Spleen (tissue), 7 donors: ENCODE results near the gene NUTM2D.
"Not testable (repeated sequence)": the region's sequence is repeated elsewhere in the genome, so short reads cannot be mapped to it uniquely, and the experiment has no call there.

Experiments
- CTCF ChIP-seq, 11 experiments: fragments of 200-600 bp in 7 of 11; fragments of 450-650 bp in 4 of 11; sonication (generic) in 4 of 11; IDR thresholded peaks in 8 of 11; conservative IDR thresholded peaks in 3 of 11; 1 replicate in 7 of 11; 2 replicates in 4 of 11; pipeline versions ENCODE4 v1.4.0 to v1.8.0; 2016 to 2021; ENCODE audit warnings: antibody characterized with exemption in 11 of 11, inconsistent platforms in 4 of 11, mild to moderate bottlenecking in 1 of 11
- POLR2AphosphoS5 ChIP-seq, 3 donors: sonication (generic); formaldehyde crosslinking; IDR thresholded peaks; one replicate each; pipeline ENCODE4 v1.5.1; 2017; ENCODE audit warnings: antibody characterized with exemption in 3 of 3
- donor health status: DM: no; HTN: no; CAD: no; lungs with moderate emphysema.
- donor health status: DM: no; HTN: no; CAD: no.
- donor health status: DM: no; HTN: no; CAD: no.

- TF ChIP-seq CTCF (IDR thresholded peaks at IDR 0.05 in 8 of 11, conservative IDR thresholded peaks at IDR 0.05 in 3 of 11); POLR2AphosphoS5 (IDR thresholded peaks at IDR 0.05): not testable (repeated sequence)
These were observed 11.8 kb upstream of the NUTM2D start for GRCh38 chr10:87345743-87346142.
